ENCODE measurements around the gene MXD4.
A peak's percentile ranks its signal among the peaks of the same experiment; 100 is the strongest.
"Not testable (repeated sequence)": the region's sequence is repeated elsewhere in the genome, so short reads cannot be mapped to it uniquely, and the experiment has no call there.

The MXD4 gene

GRCh38 chr4:2226261-2226660 is 35.6 kb downstream of the MXD4 start:
- peaks cover 2% of the 10 kb centered on the region; the same call in 1 of the 2 replicates for H3F3A ChIP-seq (ENCODE audit: insufficient read depth, low read length)
- no peak overlapping the region for H3K4me3 ChIP-seq (ENCODE audit: low read length)
- no peaks in the 10 kb centered on the region for H3K9me3 ChIP-seq (replicated peaks; ENCODE audit: insufficient read depth, low read length)
- no peaks in the 10 kb centered on the region for H3K9me2 ChIP-seq (replicated peaks; ENCODE audit: insufficient read depth, low read length)
- no peaks in the 10 kb centered on the region for H3K27me3 ChIP-seq (replicated peaks; ENCODE audit: insufficient read depth, low read length)
- H3K27ac ChIP-seq (ENCODE audit: low read length): no peak overlapping the region
- peaks cover 4% of the 10 kb centered on the region; the same call in 1 of the 2 replicates for H3K36me3 ChIP-seq (replicated peaks; ENCODE audit: insufficient read depth, low read length)
- no peak for DNase-seq
- H3K4me1 ChIP-seq (ENCODE audit: low read length): no peaks in the 10 kb centered on the region
- no peak for TF ChIP-seq EZH2 (optimal IDR thresholded peaks at IDR 0.05; ENCODE audit: low read depth, low read length)
- no peak for TF ChIP-seq CTCF (IDR thresholded peaks at IDR 0.05; ENCODE audit: low read length)
- no peak for TF ChIP-seq EZH2phosphoT487 (IDR thresholded peaks at IDR 0.05; ENCODE audit: low read length)
- no peak overlapping the region for H2AFZ ChIP-seq (ENCODE audit: low read length)
- H3K9ac ChIP-seq (ENCODE audit: low read length): no peak overlapping the region
- no peak overlapping the region for H3K4me2 ChIP-seq (ENCODE audit: low read depth, low read length)
- H3K79me2 ChIP-seq (ENCODE audit: low read length): no peaks in the 10 kb centered on the region; the same call in 1 of the 2 replicates
- no peaks in the 10 kb centered on the region; the same call in 1 of the 2 replicates for H4K20me1 ChIP-seq (ENCODE audit: insufficient read depth, low read length)

- no peak overlapping the region for H3K9ac ChIP-seq (ENCODE audit: low read length)
- H3K9me3 ChIP-seq (replicated peaks; ENCODE audit: insufficient read depth, low read length): no peaks in the 10 kb centered on the region
- no peaks in the 10 kb centered on the region for H3K79me2 ChIP-seq (ENCODE audit: low read length)
- H3K4me1 ChIP-seq (ENCODE audit: low read length): no peaks in the 10 kb centered on the region
- no peaks in the 10 kb centered on the region for H3K27me3 ChIP-seq (replicated peaks; ENCODE audit: insufficient read depth, low read length)
- peaks cover 2% of the 10 kb centered on the region; the same call in 1 of the 2 replicates for H3F3A ChIP-seq (ENCODE audit: insufficient read depth, low read length)
- H3K4me2 ChIP-seq (ENCODE audit: low read depth, low read length): no peak overlapping the region
- H3K4me3 ChIP-seq (ENCODE audit: low read length): no peak overlapping the region
- H4K20me1 ChIP-seq (ENCODE audit: insufficient read depth, low read length): no peaks in the 10 kb centered on the region; the same call in 1 of the 2 replicates
- DNase-seq: no peak
- no peak overlapping the region for H3K27ac ChIP-seq (ENCODE audit: low read length)
- H3K9me2 ChIP-seq (replicated peaks; ENCODE audit: insufficient read depth, low read length): no peaks in the 10 kb centered on the region
- TF ChIP-seq EZH2phosphoT487 (IDR thresholded peaks at IDR 0.05; ENCODE audit: low read length): no peak
- no peak for TF ChIP-seq CTCF (IDR thresholded peaks at IDR 0.05; ENCODE audit: low read length)
- TF ChIP-seq EZH2 (optimal IDR thresholded peaks at IDR 0.05; ENCODE audit: low read depth, low read length): no peak
- no peaks in the 10 kb centered on the region for H3K36me3 ChIP-seq (replicated peaks; ENCODE audit: insufficient read depth, low read length)
- no peak overlapping the region for H2AFZ ChIP-seq (ENCODE audit: low read length)
Observed at GRCh38 chr4:2222838-2223237, 39.1 kb downstream of the MXD4 start.

GRCh38 chr4:2221378-2221777 is 40.5 kb downstream of the MXD4 start:
- H3K9me2 ChIP-seq (replicated peaks; ENCODE audit: insufficient read depth, low read length); H3K79me2 ChIP-seq (ENCODE audit: low read length); H4K20me1 ChIP-seq (ENCODE audit: insufficient read depth, low read length); H3K27ac ChIP-seq (ENCODE audit: low read length); H3K27me3 ChIP-seq (replicated peaks; ENCODE audit: insufficient read depth, low read length); DNase-seq; H3K9me3 ChIP-seq (replicated peaks; ENCODE audit: insufficient read depth, low read length); H2AFZ ChIP-seq (ENCODE audit: low read length); H3F3A ChIP-seq (ENCODE audit: insufficient read depth, low read length); H3K4me1 ChIP-seq (ENCODE audit: low read length); H3K9ac ChIP-seq (ENCODE audit: low read length); H3K4me2 ChIP-seq (ENCODE audit: low read depth, low read length); H3K4me3 ChIP-seq (ENCODE audit: low read length); H3K36me3 ChIP-seq (replicated peaks; ENCODE audit: insufficient read depth, low read length): not testable (repeated sequence)

- Histone ChIP-seq H3K9ac (ENCODE audit: low read length) (no peak overlapping the region), H3K27me3 (replicated peaks; ENCODE audit: insufficient read depth, low read length) (no peaks in the 10 kb centered on the region)
- TF ChIP-seq EZH2phosphoT487 (IDR thresholded peaks at IDR 0.05; ENCODE audit: low read length) (no peak), CTCF (IDR thresholded peaks at IDR 0.05; ENCODE audit: low read length) (peak; percentile 86)
Observed at GRCh38 chr4:2220016-2220630, 41.8 kb downstream of the MXD4 start.

More at GRCh38 chr4:2220016-2220630, 41.8 kb downstream of the MXD4 start:
- DNase-seq: peak; percentile 75
- no peak overlapping the region for H3K4me3 ChIP-seq (ENCODE audit: low read length)
- no peaks in the 10 kb centered on the region for H4K20me1 ChIP-seq (ENCODE audit: insufficient read depth, low read length)
- no peaks in the 10 kb centered on the region for H3K9me3 ChIP-seq (replicated peaks; ENCODE audit: insufficient read depth, low read length)
- H3K79me2 ChIP-seq (ENCODE audit: low read length): no peaks in the 10 kb centered on the region
- H3K36me3 ChIP-seq (replicated peaks; ENCODE audit: insufficient read depth, low read length): no peaks in the 10 kb centered on the region
- no peaks in the 10 kb centered on the region for H3K4me1 ChIP-seq (ENCODE audit: low read length)
- no peak overlapping the region for H3K27ac ChIP-seq (ENCODE audit: low read length)
- H3F3A ChIP-seq (ENCODE audit: insufficient read depth, low read length): no peaks in the 10 kb centered on the region
- H3K4me2 ChIP-seq (ENCODE audit: low read depth, low read length): no peak overlapping the region
- no peak overlapping the region for H2AFZ ChIP-seq (ENCODE audit: low read length)
- H3K9me2 ChIP-seq (replicated peaks; ENCODE audit: insufficient read depth, low read length): no peaks in the 10 kb centered on the region

Data from MM.1S (cell line).